GM21723 (cell line): ENCODE measurements around the gene COL6A5.
"Not testable (repeated sequence)": the region's sequence is repeated elsewhere in the genome, so short reads cannot be mapped to it uniquely, and the experiment has no call there.

Experiments used
- ATAC-seq: cut with Tn5 transposase; IDR thresholded peaks from one replicate; pipeline ENCODE4 v1.9.1; 2021; ENCODE audit warnings: mild to moderate bottlenecking, moderate library complexity; ENCODE audit not compliant: unreplicated experiment

COL6A5 gene

DNA sequence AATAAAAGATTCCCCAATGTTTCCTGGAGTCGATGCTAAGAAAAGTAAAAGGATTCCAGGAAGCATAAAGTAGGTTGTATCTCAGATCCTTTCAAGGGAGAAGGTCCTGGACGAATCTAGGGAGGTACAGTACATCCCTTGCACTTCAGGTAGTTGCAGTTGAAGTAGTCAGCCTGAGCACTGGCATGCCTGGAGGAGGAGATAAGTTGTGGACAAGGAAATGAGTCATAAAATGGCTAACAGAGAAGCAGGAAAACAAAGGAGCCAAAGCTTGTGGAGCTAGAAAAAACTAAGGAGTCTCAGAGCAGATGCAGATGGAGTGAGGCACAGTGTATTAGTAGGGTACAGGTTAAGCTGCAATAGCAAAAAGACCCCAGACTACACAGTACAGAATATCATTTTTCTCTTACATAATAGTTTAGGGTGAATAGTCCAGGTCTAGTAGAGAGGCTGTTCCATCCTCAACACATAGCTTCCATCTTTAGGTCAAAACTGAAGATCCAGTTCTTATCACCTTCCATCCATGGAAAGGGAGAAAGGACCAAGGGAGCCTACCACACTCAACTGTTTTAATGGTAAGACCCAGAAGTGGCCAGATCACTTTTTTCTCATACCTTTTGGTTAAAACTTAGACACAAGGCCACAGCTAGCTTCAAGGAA lies 41.3 kb downstream of the COL6A5 start:
- no peak for ATAC-seq

DNA sequence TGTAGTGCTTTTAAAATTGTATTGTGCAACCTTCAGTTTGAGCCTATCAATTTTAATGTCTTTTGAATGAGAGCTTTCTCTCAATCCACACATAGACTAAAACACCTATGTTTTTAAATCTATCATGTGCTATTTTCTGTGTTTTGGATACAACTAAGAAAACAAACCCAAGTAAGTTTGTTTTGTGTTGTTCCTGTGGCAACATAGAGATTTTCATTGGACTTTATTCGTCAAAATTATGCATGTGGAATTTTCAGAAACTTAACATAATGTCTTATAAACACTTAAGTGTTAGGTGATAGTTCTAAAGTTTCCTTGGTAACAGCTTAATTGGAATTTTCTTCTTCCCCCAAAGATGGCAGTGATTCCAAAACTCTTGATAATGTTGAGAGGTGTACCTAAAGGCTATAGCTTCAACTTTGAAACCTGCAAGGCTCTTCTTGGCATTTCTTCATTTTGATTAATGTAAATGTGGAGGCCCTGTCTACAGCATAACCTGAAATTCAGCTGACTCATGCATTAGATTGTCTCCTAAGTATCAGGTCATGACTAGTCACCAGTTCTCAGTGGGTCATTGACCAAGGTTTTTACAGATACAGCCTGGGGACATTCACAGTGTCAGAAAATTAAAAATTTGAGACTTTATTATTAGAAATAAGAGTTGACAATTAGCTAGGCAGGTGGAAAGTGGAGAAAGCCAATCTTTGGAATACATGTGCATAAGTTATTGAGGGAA lies 44.4 kb downstream of the COL6A5 start:
- no peak for ATAC-seq

DNA sequence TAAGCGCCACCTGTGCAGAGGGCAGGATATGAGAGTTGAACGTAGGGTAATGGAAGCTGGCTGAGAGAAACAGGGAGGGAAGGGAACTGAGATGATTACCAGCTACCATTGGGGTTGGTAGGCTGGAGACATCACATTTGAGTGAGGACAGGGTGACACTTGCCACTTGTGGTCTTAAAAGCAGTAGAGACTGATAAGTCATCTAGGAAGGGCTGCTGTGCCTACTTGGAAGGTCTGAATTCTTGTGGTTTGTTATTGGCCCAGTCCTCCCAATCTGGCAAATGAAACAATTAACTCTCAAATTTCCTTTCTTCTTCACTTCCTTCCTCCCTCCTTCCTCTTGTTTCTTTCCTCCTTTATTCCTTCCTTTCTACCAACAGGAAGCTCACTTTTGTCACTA lies 46.8 kb downstream of the COL6A5 start:
- ATAC-seq, result no peak

DNA sequence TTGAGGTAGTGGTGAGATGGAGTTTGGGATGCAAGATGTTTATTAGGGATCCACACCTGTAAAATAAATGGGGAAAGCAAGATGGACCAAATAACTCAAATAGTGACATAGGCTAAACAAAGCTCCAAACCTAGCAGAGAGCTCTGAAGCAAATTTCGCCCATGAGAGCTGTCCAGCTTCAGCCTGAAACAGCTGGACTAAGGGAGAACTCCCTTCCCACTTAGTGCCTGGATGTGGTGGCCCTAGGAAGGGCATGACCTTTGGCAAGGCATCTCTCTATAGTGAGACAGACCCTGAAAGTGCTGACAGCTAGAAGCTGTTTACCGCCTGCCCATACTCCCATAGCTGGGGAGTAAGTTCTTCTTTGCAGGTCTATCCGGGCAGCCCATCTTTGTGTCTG lies 48.1 kb downstream of the COL6A5 start:
- ATAC-seq, result no peak

DNA sequence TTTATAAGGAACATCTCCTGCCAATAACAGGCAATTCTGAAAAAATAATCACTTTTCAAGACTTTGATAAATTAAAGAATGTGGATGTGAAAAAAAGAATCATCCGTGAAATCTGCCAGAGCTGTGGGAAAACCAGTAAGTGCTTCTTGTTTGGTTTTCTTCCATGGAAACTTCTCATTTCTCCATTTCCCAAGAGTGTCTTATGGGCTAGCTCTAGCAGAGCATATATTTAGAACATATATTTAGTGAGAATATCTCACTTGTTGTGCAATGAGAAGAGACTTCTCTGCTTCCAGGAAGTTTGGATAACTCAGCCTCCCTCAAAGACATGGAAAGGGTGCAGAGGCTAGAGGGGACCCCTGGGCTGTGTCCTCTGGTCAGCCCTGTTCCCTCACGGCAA lies 49.9 kb downstream of the COL6A5 start:
- no peak for ATAC-seq

DNA sequence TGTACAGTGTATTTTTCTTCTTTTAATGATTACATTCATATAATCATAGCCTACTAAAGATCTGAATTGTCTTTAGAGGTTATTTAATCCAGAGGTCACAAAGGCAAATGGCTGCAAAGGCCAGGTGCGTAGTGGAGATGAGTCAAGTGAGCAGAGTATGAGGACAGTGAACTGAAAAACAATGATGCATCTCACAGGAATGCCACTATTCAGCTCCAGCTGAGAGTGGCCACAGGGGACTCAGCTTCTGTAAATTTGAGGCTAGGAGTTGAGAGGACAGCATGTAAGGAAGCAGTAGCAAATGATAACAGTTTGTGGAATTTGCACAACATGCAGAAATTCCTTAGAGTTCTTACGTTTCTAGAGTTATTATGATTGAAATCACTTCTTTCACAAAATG lies 50.4 kb downstream of the COL6A5 start:
- no peak for ATAC-seq

DNA sequence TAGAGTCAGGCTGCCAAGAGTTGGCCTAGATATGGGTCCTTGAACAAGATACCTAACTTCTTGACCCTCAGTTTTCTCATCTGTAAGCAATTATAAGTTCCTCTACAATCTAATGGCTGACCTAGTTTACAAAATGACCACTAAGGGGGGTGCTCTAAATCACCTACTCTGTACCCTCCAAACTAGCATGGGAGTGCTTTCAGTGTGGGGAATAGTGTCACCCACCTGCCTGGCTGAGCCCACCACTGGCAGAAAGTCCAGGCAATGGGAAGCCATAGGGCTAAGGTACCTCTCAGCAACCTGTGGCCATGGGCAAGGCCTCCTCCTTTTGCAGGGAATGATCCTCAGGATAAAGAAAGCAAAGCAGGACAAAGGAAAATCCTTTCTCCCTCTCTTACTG lies 58.9 kb downstream of the COL6A5 start:
- ATAC-seq, result no peak

DNA sequence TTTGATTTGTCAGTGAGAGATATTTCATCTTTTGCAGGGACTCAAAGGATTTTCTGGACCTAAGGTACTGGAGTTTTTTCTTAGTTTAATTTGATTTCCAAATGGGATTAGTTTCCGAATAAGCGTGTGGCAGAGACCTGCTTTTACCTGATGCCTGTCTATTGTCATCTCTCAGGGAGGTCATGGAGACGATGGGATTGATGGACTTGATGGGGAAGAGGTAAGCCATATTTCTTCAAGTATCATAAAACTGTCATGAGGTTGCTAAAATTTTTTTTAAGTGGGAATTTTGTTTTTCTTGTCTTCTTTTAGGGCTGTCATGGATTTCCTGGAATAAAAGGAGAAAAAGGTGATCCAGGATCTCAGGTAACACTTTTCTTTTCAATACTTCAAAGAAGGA lies 60.5 kb downstream of the COL6A5 start:
- ATAC-seq, result no peak

DNA sequence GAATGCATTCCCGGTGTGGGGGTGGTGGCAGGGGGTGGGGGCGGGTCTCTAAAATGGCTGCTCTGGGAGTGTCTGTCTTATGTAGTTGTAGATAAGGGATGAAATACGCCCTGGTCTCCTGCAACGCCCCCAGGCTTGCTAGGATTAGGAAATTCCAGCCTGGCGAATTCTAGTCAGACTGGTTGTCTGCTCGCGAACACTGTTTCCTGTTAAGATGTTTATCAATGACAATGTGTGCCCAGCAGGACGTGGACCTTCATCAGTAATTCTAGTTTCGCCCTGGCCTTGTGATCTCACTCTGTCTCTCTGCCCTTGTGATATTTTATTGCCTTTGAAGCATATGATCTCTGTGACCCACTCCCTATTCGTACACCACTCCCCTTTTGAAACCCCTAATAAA lies 62.8 kb downstream of the COL6A5 start:
- ATAC-seq, result not testable (repeated sequence)

DNA sequence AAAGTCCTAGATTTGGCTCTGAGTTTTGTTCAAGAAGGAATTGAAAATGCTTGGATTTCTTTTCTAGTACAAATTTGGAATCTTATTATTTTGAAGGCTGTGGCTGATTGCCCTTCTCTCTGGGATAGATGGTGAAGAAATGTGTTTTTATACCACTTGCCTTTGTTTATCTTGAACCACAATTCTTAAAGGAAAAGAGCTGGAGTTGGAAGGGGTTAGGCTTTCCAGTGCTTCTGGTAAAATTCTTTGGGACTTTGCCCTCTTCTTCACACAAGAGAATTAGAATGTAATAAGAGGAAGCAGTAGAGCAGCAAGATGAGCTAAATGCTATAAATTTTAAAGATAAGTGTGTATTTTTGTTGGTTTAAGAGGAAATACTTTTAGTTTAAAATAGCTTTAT lies 65.8 kb downstream of the COL6A5 start:
- ATAC-seq, result no peak

DNA sequence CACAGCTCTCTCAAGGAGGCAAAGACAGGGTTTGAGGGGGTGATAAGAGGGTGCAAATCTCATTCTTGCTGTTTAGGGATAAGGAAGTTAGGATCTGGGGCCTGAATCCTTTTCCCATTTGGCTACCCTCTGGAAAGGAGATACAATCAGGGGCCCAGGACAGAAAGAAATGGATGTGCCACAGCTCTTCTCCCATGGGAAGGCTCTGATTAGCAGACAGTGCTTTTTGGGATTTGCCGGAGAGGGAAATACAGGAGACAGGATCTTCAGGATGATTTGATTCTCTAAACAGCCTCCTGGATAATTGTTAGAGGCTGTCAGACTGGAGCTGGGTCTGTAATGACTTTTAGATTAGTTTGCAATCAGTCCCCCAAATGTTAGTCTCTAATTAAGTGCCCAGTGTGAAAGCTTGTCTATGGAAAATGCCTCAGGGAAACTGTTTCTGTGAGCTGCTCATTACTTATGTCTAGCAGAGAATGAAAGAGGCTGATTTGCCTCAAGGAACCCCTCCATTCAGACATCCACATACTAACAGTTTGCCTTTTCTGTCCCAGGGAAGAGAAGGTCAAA lies 67.6 kb downstream of the COL6A5 start:
- ATAC-seq, result no peak

DNA sequence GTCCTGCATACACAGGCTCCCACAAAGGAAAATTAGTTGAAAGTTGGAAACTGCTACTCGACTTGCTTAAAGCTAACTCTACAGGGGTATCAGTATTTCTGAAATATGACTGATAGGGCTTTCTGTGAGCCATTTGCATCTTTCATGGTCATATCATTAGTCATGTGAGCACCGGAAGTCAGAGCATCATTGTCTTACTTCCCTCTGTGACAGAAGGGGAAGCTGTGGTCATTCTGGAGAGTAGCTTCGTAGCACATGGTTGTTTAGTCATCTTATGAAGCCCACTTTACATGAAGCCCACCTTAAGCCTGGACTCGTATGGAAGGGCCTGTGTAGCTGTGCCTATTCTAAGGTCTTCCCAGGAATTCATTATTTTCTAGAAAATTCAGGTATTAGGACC lies 69.0 kb downstream of the COL6A5 start:
- ATAC-seq, result no peak

DNA sequence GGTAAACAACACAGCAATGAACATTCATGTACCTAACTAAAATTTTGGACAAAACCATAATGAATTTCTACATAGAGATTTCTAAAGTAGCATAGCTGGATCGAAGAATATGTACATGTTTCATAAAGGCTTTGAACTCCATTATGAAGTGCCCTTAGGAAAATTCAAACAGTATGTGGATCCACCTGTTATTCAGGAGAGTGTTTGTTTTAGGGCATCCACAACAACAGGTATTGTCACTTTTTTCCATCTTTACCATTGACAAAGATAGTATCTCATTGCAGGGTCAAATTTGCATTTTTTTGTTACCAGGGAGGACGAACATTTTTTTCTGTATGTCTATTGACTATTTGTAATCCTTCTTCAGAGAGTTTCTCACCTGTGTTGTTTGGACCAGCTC lies 75.0 kb downstream of the COL6A5 start:
- ATAC-seq, result no peak

DNA sequence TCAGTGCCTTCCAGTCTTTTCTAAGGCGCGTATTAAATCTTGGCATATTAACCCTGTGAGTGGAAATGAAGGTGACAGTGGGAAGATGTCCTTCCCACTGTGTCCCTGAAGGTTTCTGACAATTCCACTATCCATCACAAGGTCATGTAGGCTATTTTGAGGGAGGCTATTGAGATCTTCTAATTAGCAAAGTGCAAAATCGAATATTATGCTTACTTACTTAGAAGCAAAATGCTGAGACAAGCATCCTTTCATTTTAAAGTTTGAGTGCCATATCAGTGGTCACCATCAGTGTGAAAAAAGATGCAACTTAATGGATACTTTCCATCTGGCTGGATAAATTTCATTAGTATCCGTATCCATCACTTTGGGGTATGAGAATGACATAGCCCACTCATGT lies 77.6 kb downstream of the COL6A5 start:
- no peak for ATAC-seq

DNA sequence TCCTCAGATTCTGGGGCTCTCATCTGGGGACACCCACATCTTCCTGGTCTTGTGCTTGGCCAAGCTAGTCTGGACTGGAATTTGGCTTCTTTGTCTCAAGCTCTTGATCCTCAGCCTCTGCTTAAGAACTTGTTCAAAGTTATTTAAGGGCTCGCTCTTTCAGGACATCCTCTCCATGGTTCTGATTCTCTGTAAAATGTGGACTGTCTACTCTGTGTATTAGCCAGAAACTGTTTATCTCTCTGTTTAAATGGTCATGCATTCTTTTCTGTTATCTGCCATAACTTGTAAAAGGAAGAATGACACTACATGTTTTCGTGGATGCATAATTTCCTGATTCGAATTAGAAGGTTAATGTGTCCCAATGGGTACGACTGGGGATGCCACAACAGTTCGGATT lies 79.4 kb downstream of the COL6A5 start:
- ATAC-seq, result no peak

DNA sequence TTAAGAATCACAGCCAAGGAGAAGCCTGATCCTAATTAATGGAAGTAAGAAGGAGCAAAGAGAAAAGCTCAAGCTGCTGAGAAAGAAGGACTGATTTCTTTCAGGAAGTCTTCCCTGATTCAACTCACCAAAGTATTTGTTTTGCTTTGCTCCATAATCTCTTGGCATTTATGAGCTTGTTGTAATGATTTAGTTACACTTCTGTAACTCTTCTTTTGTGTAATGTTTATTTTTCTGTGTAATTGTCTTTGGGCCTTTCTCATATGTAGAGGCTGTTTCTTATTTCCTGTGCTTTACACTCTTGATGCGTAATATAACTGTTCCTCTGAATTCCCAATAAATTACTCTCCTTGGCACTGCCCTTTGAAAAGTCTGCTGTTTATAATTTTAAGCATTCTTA lies 80.0 kb downstream of the COL6A5 start:
- no peak for ATAC-seq

DNA sequence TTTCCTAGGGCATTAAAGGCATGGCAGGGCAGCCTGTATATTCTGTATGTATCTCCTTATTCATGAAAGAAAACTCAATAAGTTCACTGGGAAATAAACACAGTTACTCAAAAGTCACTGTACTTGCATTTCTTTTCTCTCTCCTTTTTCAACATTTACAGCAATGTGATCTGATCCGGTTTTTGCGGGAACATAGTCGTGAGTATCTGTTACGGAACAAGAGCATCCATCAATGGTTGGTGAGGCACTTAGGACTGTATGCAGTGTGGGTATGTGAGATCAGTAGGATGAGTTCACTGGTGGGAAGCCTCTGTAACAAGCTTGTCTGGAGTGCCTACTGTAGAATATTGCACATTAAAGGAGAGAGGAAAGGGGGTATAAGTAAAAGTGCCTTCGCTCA lies 80.7 kb downstream of the COL6A5 start:
- no peak for ATAC-seq

DNA sequence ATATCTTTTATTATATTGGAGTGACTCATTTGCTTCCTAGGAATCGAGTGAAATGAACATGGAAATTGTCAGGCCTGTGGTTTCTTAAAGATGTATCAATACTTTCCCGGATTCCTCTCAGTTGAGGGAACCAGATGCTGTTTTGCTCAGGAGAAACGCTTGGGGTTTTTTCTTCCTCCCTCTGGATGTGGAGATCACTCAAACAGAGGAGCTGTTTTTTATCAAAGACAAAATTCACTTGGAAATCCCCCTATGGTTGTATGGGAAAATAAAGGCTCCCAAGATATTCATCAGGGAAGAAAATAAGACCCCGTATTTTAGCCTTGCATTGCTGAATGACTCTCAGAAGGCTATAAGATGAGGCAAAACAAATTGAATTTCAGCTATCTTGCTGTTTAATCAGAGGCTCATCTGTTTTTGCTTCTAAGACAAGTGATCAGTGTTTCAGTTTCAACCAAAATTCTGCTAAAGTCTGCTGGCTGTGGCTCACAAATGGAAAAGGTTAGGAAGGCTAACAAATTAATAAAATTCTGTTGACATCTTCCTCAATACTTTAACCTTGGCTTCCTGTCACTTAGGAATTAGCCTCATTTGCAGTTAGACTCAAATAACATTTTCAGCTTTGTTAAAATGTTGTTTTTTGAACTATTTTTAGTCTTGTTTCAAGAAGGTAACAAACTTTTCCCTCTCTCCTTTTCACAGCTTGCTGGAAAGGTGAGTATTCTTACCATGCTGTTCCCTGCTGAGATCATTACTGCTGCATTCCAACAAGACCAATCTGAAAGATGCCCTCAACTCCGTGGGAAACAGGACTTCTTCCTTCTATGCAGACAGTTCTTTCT lies 83.6 kb downstream of the COL6A5 start:
- no peak for ATAC-seq

DNA sequence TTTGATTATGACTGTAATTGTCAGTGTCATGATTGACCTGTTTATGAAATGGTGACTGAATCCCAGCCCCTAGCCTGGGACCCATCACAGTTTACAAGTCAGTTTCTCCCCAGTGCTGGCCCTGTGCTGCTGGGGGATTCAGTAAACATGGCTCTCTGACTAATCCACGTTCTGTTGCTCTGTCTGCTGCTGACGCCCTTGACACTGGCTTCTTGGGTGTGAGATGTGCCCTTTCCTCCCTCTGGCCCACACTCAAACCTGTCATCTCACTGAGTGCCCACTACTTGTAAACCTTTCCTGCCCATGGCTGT lies 84.2 kb downstream of the COL6A5 start:
- no peak for ATAC-seq

DNA sequence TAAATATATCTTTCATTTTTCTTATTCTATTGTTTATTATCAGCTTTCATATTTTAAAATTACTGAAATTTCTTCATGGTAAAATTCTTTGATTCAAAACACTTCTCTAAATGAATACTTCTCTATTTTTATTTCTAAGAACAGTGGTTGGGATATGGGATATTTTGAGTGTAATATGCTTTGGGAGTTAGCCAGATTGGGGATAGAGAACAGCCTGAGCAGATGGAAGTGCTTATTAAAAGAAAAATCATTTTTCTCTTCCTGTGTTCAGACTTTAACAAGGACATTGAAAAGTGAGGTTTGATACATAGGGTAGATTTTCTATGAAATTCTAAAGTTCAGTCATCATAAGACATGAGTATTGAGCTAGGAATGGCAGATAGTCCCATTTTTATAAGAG lies 84.8 kb downstream of the COL6A5 start:
- no peak for ATAC-seq

DNA sequence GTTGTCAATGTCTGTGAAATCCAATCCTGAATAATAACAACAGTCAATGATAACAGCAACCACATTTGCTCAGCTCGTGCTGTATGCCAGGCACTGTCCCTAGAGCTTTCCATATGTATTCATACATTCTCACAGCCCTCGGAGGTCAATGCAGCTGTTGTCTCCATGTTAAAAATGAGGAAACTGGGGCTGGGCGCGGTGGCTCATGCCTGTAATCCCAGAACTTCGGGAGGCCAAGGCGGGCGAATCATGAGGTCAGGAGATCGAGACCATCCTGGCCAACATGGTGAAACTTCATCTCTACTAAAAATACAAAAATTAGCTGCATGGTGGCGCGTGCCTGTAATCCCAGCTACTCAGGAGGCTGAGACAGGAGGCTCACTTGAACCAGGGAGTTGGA lies 86.6 kb downstream of the COL6A5 start:
- ATAC-seq, result not testable (repeated sequence)

DNA sequence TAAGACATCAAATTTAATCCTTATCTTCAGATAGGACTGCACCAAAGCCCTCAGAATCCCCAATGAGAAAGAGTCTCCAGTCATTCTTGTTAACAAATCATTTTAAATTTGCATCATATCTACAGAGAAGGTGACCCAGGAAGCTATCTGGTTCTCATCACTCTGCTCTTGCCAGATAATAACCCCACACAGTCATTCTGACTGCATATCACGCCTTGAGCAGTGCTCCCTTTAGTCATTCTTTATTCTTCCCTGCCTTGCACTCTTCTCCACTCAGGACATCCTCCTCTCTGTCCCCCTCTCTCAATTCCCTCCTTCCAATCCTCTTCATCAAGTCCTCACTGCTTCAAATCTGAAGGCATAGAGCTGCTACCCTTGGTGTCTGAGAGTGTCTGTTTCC lies 87.8 kb downstream of the COL6A5 start:
- ATAC-seq, result no peak
